ENCODE results near the gene TXNDC5. TPM values are rescaled to one million over a fixed set of nuclear protein-coding genes. Genes with fewer than 3 reads are reported as not detected.

TXNDC5 gene
- total and polyA plus RNA-seq, 2 donors (not counting 3 experiments of a cell fraction or from before 2014, with no cell fraction given): 1,665 to 2,629 TPM

GRCh38 chr6:7914991-7915789 lies 4.6 kb upstream of the TXNDC5 start:
- Histone ChIP-seq H4K20me1 (replicated peaks; ENCODE audit: control insufficient read depth, extremely low read depth, insufficient read depth, low read length) (no peaks in the 10 kb centered on the region), H3K4me3 (replicated peaks in 1 of 3; ENCODE audit: insufficient read depth in 1 of 3, low read depth in 1 of 3, low read length in 3 of 3) (no peak overlapping the region), H3K9ac (replicated peaks; ENCODE audit: extremely low read depth, insufficient read depth, low read length) (no peak overlapping the region), H3K4me2 (ENCODE audit: insufficient read depth, low read length) (no peak overlapping the region), H3K9me1 (replicated peaks; ENCODE audit: control insufficient read depth, extremely low read depth, insufficient read depth, low read length) (no peaks in the 10 kb centered on the region), H3K9me3 (replicated peaks; ENCODE audit: control insufficient read depth, insufficient read depth, low read length) (no peaks in the 10 kb centered on the region), H3K27me3 (ENCODE audit: control insufficient read depth in 2 of 2, insufficient read depth in 2 of 2, low read length in 2 of 2) (no peaks in the 10 kb centered on the region), H3K27ac (ENCODE audit: insufficient read depth, low read depth, low read length) (peak overlapping the region; percentile 17), H2AFZ (ENCODE audit: low read depth, low read length) (peak overlapping the region; percentile 55), H3K36me3 (ENCODE audit: control insufficient read depth in 2 of 2, extremely low read depth in 1 of 2, insufficient read depth in 2 of 2, low read length in 2 of 2) (no peaks in the 10 kb centered on the region), H3K4me1 (ENCODE audit: control insufficient read depth, extremely low read depth, insufficient read depth, low read length) (peaks cover 24% of the 10 kb centered on the region), H3K79me2 (ENCODE audit: control insufficient read depth, insufficient read depth, low read length) (peaks cover 2% of the 10 kb centered on the region)
- no peak for TF ChIP-seq GATA2 (IDR thresholded peaks at IDR 0.05; ENCODE audit: insufficient read depth, insufficient read length, low read depth, low read length)
- peak; percentile 38 for TF ChIP-seq MYC (IDR thresholded peaks at IDR 0.05; ENCODE audit: low read depth, low read length)
- TF ChIP-seq MAX (IDR thresholded peaks at IDR 0.05; ENCODE audit: insufficient read depth, insufficient read length): peak; percentile 41
- no peak for TF ChIP-seq EZH2 (IDR thresholded peaks at IDR 0.05; ENCODE audit: borderline replicate concordance, low read depth, low read length, severe bottlenecking)
- TF ChIP-seq CTCF (IDR thresholded peaks at IDR 0.05; ENCODE audit: extremely low read depth in 1 of 2, insufficient read depth in 1 of 2, low read depth in 1 of 2, low read length in 2 of 2): no peak
- TF ChIP-seq JUN (IDR thresholded peaks at IDR 0.05; ENCODE audit: borderline replicate concordance, insufficient read depth, insufficient read length, low read depth): peak; percentile 44
- no peak for TF ChIP-seq POLR2A (IDR thresholded peaks at IDR 0.05; ENCODE audit: low read depth, low read length)
- peak; percentile 59 for TF ChIP-seq POLR2AphosphoS5 (IDR thresholded peaks at IDR 0.05; ENCODE audit: insufficient read depth, low read depth, low read length)
- peak; percentile 51 for TF ChIP-seq FOS (IDR thresholded peaks at IDR 0.05; ENCODE audit: borderline replicate concordance, insufficient read depth, low read length)
- ChIA-PET POLR2A (no interaction called here), CTCF (interaction anchor here (1.0 kb wide), 1 partner anchor 43 kb away, joined by 3 read pairs; no protein-coding TSS in a partner anchor)
- no TSS peak for BruUV-seq (replicated peaks)
- dilution Hi-C loops (cut with MboI; ENCODE audit: extremely low pct_ligation_motif_present, low sequenced_read_pairs) (no loop called here), intact Hi-C loops (cut with micrococcal nuclease) (no loop called here)
- FAIRE-seq: peak; percentile 91
- DNase-seq (ENCODE audit: low read depth, low spot score): peak; percentile 82

All from endothelial cell of umbilical vein (primary cell).